ENCODE results near the gene PMVK. TPM values are rescaled to one million over a fixed set of nuclear protein-coding genes. Genes with fewer than 3 reads are reported as not detected.

The PMVK gene
- total RNA-seq, 1 experiment from 2014 or later: 32.3 TPM

DNA sequence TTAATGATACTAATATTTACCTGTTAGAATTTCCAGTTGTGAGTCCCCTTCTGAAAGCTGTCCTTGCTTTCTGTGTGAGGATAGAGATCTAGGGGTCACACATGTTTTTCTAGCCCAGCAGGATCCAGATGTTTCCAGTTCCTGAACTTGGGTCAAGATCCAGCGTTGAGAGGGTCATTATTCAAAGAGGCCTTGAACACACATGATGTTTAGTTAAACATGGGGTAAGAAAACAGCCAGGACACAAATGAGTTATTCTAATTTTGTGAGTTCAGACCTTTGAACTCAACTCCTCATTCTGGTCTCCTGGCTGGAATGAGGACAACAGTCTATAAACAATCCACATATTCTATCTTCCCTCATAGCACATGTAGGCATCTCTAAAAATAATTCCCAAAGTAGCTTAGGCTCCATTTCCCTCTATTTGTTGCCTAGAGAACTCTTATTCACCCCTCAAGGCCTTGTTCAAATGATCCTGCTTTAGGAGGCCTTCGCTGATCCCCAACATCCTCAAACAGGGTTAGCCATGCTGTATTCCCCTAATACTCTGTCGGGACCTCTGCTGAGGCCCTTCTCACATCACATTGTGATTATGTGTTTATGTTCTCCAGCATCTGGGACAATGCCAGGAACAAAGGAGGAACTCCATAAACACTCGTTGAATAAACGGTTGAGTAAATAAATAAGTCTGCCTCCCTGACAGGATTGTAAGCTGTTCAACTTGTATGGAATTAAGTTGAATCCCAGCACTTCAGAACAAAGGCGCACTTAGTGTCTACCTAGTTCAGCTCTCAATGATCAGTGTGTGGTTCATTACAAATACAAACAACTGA, 51.4 kb downstream of the PMVK start:
- Histone ChIP-seq H3K27me3 (ENCODE audit: low read length) (peaks cover 9% of the 10 kb centered on the region; the same call in 1 of the 2 replicates), H3K9me3 (ENCODE audit: low read length) (no peaks in the 10 kb centered on the region), H3K79me2 (ENCODE audit: low read length) (no peaks in the 10 kb centered on the region), H4K20me1 (ENCODE audit: low read length) (no peaks in the 10 kb centered on the region), H3K4me1 (ENCODE audit: insufficient read depth, low read length) (no peaks in the 10 kb centered on the region), H3K4me3 (ENCODE audit: low read length) (no peak overlapping the region), H3K4me2 (ENCODE audit: low read length) (no peak overlapping the region), H3K27ac (ENCODE audit: low read length) (no peak overlapping the region), H3K36me3 (ENCODE audit: low read depth, low read length) (no peaks in the 10 kb centered on the region), H3F3A (ENCODE audit: low read length, unreplicated experiment) (no peaks in the 10 kb centered on the region), H3K9ac (ENCODE audit: low read length) (no peak overlapping the region), H3K9me2 (replicated peaks; ENCODE audit: low read length) (no peaks in the 10 kb centered on the region), H2AFZ (ENCODE audit: low read length) (no peak overlapping the region)
- DNase-seq: no peak
- no TSS peak for BruUV-seq (replicated peaks)
- ATAC-seq: 0 out of 2 replicates have a peak, but pooled peaks have one; percentile 13
- ChIA-PET POLR2A (ENCODE audit: unreplicated experiment) (interaction anchor here (0.6 to 0.7 kb wide), 2 partner anchors 65 to 168 kb away, joined by 6 to 24 read pairs; no protein-coding TSS in a partner anchor), CTCF (interaction anchor here (0.6 kb wide), 1 partner anchor 53 kb away, joined by 11 read pairs; no protein-coding TSS in a partner anchor)
- intact Hi-C loops (cut with micrococcal nuclease): no loop called here
- TF ChIP-seq EZH2phosphoT487 (IDR thresholded peaks at IDR 0.05; ENCODE audit: borderline replicate concordance, low read length): no peak
- TF ChIP-seq, protein P1, sequence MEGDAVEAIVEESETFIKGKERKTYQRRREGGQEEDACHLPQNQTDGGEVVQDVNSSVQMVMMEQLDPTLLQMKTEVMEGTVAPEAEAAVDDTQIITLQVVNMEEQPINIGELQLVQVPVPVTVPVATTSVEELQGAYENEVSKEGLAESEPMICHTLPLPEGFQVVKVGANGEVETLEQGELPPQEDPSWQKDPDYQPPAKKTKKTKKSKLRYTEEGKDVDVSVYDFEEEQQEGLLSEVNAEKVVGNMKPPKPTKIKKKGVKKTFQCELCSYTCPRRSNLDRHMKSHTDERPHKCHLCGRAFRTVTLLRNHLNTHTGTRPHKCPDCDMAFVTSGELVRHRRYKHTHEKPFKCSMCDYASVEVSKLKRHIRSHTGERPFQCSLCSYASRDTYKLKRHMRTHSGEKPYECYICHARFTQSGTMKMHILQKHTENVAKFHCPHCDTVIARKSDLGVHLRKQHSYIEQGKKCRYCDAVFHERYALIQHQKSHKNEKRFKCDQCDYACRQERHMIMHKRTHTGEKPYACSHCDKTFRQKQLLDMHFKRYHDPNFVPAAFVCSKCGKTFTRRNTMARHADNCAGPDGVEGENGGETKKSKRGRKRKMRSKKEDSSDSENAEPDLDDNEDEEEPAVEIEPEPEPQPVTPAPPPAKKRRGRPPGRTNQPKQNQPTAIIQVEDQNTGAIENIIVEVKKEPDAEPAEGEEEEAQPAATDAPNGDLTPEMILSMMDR (conservative IDR thresholded peaks at IDR 0.05; ENCODE audit: low read depth, low read length): no peak
- TF ChIP-seq EZH2 (IDR thresholded peaks at IDR 0.05; ENCODE audit: low read length, unreplicated experiment): no peak

GRCh38 chr1:154883919-154884868, 52.3 kb downstream of the PMVK start:
- Histone ChIP-seq H3K27ac (ENCODE audit: low read length) (no peak overlapping the region), H3K36me3 (ENCODE audit: low read depth, low read length) (no peaks in the 10 kb centered on the region), H3K4me2 (ENCODE audit: low read length) (no peak overlapping the region), H3K9me3 (ENCODE audit: low read length) (no peaks in the 10 kb centered on the region), H2AFZ (ENCODE audit: low read length) (no peak overlapping the region), H4K20me1 (ENCODE audit: low read length) (no peaks in the 10 kb centered on the region), H3F3A (ENCODE audit: low read length, unreplicated experiment) (no peaks in the 10 kb centered on the region), H3K9ac (ENCODE audit: low read length) (no peak overlapping the region), H3K27me3 (ENCODE audit: low read length) (peaks cover 9% of the 10 kb centered on the region; the same call in 1 of the 2 replicates), H3K9me2 (replicated peaks; ENCODE audit: low read length) (no peaks in the 10 kb centered on the region), H3K79me2 (ENCODE audit: low read length) (no peaks in the 10 kb centered on the region), H3K4me3 (ENCODE audit: low read length) (no peak overlapping the region), H3K4me1 (ENCODE audit: insufficient read depth, low read length) (no peaks in the 10 kb centered on the region)
- ATAC-seq: no peak
- no peak for DNase-seq
- intact Hi-C loops (cut with micrococcal nuclease): no loop called here
- POLR2A ChIA-PET (ENCODE audit: unreplicated experiment): no interaction called here
- TF ChIP-seq EZH2 (IDR thresholded peaks at IDR 0.05; ENCODE audit: low read length, unreplicated experiment): no peak
- TF ChIP-seq, protein P1 (conservative IDR thresholded peaks at IDR 0.05; ENCODE audit: low read depth, low read length): no peak
- TF ChIP-seq EZH2phosphoT487 (IDR thresholded peaks at IDR 0.05; ENCODE audit: borderline replicate concordance, low read length): no peak
- CTCF ChIA-PET: interaction anchor here (0.6 kb wide), 1 partner anchor 14 kb away, joined by 4 read pairs; the partner anchor contains the start of gene KCNN3
- no TSS peak for BruUV-seq (replicated peaks)
